Brain microvascular endothelial cell (primary cell): Measurements from ENCODE around the gene PWWP2B.

ENCODE experiments used
- DNase-seq: peaks from one replicate; pipeline ENCODE4 v3.0.0-alpha.2; 2020
- H3K27ac ChIP-seq: fragments of 250-450 bp; sonication (Bioruptor Pico); 2 replicates; pipeline ENCODE4 v1.5.1; 2020; ENCODE audit warnings: mild to moderate bottlenecking, moderate library complexity
- H3K27me3 ChIP-seq: fragments of 250-450 bp; sonication (Bioruptor Pico); replicated peaks from 2 replicates; pipeline ENCODE4 v1.5.1; 2020; ENCODE audit warnings: mild to moderate bottlenecking
- H3K36me3 ChIP-seq: fragments of 250-450 bp; sonication (Bioruptor Pico); replicated peaks from 2 replicates; pipeline ENCODE4 v1.5.1; 2020; ENCODE audit warnings: mild to moderate bottlenecking
- H3K4me3 ChIP-seq: 2 replicates; pipeline ENCODE4 v1.5.1; 2011; ENCODE audit warnings: low read depth, mild to moderate bottlenecking, control low read depth, low read length, moderate library complexity
- in situ Hi-C: cut with HindIII; loops from 2 replicates; pipeline ENCODE4 v1.10.0; 2017; ENCODE audit warnings: low sequenced_read_pairs, low pct_ligation_motif_present
- TF ChIP-seq, protein P1 (sequence below): IDR thresholded peaks from 2 replicates; pipeline ENCODE4 v1.5.1; 2011; ENCODE audit warnings: low read depth, mild to moderate bottlenecking, moderate library complexity, low read length, control low read depth, inconsistent platforms; ENCODE audit errors: missing control alignments

The PWWP2B gene

GRCh38 chr10:132370426-132371340, 26.3 kb upstream of the PWWP2B start:
- H3K27ac ChIP-seq = no peak overlapping the region
- in situ Hi-C loops = no loop called here
- H3K4me3 ChIP-seq = no peak overlapping the region
- DNase-seq = no peak
- no peaks in the 10 kb centered on the region for H3K36me3 ChIP-seq
- TF ChIP-seq, protein P1, sequence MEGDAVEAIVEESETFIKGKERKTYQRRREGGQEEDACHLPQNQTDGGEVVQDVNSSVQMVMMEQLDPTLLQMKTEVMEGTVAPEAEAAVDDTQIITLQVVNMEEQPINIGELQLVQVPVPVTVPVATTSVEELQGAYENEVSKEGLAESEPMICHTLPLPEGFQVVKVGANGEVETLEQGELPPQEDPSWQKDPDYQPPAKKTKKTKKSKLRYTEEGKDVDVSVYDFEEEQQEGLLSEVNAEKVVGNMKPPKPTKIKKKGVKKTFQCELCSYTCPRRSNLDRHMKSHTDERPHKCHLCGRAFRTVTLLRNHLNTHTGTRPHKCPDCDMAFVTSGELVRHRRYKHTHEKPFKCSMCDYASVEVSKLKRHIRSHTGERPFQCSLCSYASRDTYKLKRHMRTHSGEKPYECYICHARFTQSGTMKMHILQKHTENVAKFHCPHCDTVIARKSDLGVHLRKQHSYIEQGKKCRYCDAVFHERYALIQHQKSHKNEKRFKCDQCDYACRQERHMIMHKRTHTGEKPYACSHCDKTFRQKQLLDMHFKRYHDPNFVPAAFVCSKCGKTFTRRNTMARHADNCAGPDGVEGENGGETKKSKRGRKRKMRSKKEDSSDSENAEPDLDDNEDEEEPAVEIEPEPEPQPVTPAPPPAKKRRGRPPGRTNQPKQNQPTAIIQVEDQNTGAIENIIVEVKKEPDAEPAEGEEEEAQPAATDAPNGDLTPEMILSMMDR = no peak
- no peaks in the 10 kb centered on the region for H3K27me3 ChIP-seq

DNA sequence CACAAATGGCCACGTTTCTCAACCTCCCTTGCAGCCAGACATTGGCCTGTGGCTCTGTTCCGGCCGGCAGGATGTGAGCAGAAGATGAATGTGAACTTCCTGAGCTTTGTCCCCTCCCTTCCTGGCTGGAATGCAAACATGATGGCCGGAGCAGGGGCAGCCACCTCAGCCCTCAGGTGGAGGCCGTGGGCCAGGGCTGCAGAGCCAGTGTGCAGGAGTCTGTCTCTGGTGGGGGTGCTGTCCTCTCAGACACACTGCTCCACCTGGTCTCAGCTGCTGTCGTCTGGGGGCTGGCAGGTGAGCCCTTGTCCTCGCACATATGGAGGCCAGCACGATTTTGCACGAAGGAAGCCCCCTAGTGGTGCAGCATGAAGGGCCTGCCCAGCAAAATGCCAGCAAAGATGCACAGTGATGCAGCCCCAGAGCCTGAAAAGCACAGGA, 25.3 kb upstream of the PWWP2B start:
- no peaks in the 10 kb centered on the region for H3K36me3 ChIP-seq
- no peak for DNase-seq

DNA sequence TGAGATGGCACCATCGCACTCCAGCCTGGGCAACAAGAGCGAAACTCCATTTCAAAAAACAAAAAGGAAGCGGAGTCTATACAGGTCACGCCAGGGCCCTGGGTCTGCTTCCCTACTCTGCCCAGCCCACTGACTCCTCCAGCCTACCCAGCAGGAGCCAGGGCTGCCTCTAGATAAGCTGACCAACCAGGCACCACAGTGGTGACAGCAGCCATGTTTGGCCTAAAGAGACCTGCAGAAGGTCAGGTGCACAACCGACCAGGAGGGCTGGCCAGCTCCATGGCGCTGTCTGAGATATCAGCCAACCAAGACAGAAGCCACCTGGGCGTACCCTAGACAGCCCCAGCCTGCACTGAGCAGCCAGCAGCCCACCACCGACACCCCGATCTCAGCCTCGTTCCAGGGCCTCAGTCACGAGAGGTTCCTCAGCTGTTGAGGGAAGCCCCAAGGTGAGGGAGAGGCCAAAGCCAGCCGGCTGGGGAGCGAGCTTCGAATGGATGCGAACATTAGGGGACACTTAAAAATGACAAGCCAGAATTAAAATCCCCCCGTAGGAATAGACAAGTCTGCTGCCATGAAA, 24.4 kb upstream of the PWWP2B start:
- in situ Hi-C loops = no loop called here
- Histone ChIP-seq H3K36me3 (no peaks in the 10 kb centered on the region), H3K27ac (no peak overlapping the region), H3K27me3 (no peaks in the 10 kb centered on the region), H3K4me3 (no peak overlapping the region)
- no peak for DNase-seq
- TF ChIP-seq, protein P1 = no peak

More for the DNA sequence above, 25.3 kb upstream of the PWWP2B start:
- Histone ChIP-seq H3K4me3 (no peak overlapping the region), H3K27ac (no peak overlapping the region), H3K27me3 (no peaks in the 10 kb centered on the region)
- TF ChIP-seq, protein P1 = peak; percentile 76
- in situ Hi-C loops = no loop called here

DNA sequence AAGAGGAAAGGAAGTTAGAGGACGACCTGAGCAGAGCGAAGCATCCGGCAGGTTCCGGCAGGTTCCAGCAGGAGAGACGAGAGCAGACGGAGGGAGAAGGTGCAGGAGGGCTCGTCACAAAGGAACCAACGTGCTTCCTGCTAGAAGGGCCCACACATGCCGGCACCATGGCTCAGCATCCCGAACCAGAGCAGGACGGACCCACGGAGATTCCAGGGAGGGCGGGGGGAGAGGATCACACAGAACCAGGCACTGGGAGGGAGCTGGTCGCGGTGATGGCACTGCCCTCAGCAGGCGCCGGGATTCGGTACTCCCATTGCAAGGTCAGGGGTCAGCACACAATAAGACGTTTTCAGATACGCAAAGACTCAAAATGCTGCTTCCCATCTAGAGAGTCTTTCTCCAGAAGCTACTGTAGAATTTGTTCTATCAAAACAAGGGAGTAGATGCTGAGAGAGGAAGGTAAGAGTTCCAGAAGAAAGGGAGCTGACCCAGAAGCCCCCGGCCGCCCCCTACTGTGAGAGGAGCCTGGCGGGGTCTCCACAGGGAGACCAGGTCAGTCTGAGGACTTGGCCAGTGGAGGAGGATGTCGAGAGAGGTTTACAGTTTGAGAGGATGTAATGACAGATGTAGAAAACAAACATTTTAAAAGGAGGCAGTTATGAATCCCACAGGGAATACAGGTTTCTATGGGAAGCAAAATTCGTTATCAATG, 23.6 kb upstream of the PWWP2B start:
- no peak for DNase-seq
- Histone ChIP-seq H3K36me3 (no peaks in the 10 kb centered on the region), H3K4me3 (no peak overlapping the region), H3K27me3 (no peaks in the 10 kb centered on the region), H3K27ac (no peak overlapping the region)
- in situ Hi-C loops = no loop called here
- TF ChIP-seq, protein P1 = no peak

- H3K36me3 ChIP-seq = no peaks in the 10 kb centered on the region
- no peak overlapping the region for H3K27ac ChIP-seq
- no peak overlapping the region for H3K4me3 ChIP-seq
- H3K27me3 ChIP-seq = no peaks in the 10 kb centered on the region
- DNase-seq = no peak
- in situ Hi-C loops = no loop called here
- TF ChIP-seq, protein P1 = no peak
These were observed 22.8 kb upstream of the PWWP2B start for GRCh38 chr10:132374176-132374575.
